GM11168 (cell line): ENCODE results near the gene SYCE3.

ENCODE experiments used
- in situ Hi-C: fragments of 300-500 bp; cut with MboI; formaldehyde crosslinking; loops from one replicate; pipeline ENCODE4 v1.12.0; 2022; ENCODE audit warnings: low sequenced_read_pairs; ENCODE audit not compliant: unreplicated experiment

The SYCE3 gene

GRCh38 chr22:50600967-50601668, 38.4 kb upstream of the SYCE3 start:
- in situ Hi-C loops: no loop called here

- in situ Hi-C loops: no loop called here
Measured at GRCh38 chr22:50600538-50600937, 37.8 kb upstream of the SYCE3 start, which contains the start of gene MAPK8IP2. Gene MAPK8IP2 (plus strand): TSS chr22:50600793. CDS start chr22:50600819, 26 bp downstream.

- in situ Hi-C loops: no loop called here
Measured at GRCh38 chr22:50599816-50600455, 37.2 kb upstream of the SYCE3 start.

- in situ Hi-C loops: no loop called here
Measured at GRCh38 chr22:50597097-50597496, 34.4 kb upstream of the SYCE3 start.

- in situ Hi-C loops: no loop called here
Measured at GRCh38 chr22:50595189-50595588, 32.5 kb upstream of the SYCE3 start.

GRCh38 chr22:50587407-50587806, 24.7 kb upstream of the SYCE3 start:
- in situ Hi-C loops: no loop called here

GRCh38 chr22:50586416-50586815, 23.7 kb upstream of the SYCE3 start:
- in situ Hi-C loops: no loop called here

- in situ Hi-C loops: no loop called here
Measured at GRCh38 chr22:50585781-50586180, 23.1 kb upstream of the SYCE3 start.

GRCh38 chr22:50585238-50585637, 22.5 kb upstream of the SYCE3 start:
- in situ Hi-C loops: no loop called here

GRCh38 chr22:50584106-50585096, 21.7 kb upstream of the SYCE3 start:
- in situ Hi-C loops: no loop called here

GRCh38 chr22:50583294-50583861, 20.7 kb upstream of the SYCE3 start:
- in situ Hi-C loops: no loop called here

GRCh38 chr22:50582493-50583293, 20.0 kb upstream of the SYCE3 start, which contains the start of gene CHKB:
Gene CHKB (minus strand): TSS chr22:50582849. CDS start chr22:50582781, 68 bp downstream.
- in situ Hi-C loops: no loop called here

GRCh38 chr22:50581950-50582492, 19.3 kb upstream of the SYCE3 start:
- in situ Hi-C loops: no loop called here

- in situ Hi-C loops: no loop called here
Measured at GRCh38 chr22:50581031-50581949, 18.6 kb upstream of the SYCE3 start.

- in situ Hi-C loops: no loop called here
Measured at GRCh38 chr22:50579752-50580151, 17.0 kb upstream of the SYCE3 start.

GRCh38 chr22:50578776-50579310, 16.1 kb upstream of the SYCE3 start:
- in situ Hi-C loops: no loop called here

GRCh38 chr22:50577987-50578775, 15.5 kb upstream of the SYCE3 start, which contains the start of gene CPT1B:
Gene CPT1B (minus strand): TSS chr22:50578427. CDS start chr22:50577915, 512 bp downstream.
- in situ Hi-C loops: no loop called here
